ENCODE results near the gene CDX2. TPM values are rescaled to one million over a fixed set of nuclear protein-coding genes. Genes with fewer than 3 reads are reported as not detected.

Gene CDX2
- total RNA-seq, 4 donors from 2014 or later, result not detected

DNA sequence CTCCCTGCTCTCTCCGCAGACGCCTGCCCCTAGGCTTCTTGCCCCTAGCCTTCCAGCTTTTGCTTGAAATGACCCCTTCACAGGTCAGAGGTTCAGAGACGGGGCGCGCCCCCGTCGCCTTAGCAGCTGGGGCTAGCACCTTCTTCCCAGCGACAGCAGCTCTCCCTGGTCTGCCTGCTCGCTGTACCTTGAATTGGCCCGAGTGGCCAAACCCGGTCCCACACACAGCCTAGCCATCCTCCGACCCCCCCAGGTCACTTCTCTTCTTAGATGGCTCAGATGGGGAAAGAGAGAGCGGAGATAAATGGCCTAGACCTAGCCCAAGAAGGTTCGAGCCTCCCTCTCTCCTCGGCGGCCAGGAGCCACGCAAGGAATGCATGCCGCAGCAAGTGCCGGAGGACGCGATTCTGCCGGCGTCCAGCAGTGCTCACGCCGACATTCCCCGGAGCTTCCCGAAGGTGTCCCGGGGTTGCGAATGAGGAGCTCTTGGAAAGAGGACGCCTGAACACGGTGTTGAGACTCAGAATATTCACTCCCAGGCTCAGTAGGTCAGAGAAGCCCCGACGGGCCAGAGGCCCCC, 1.3 kb downstream of the CDX2 start:
- 2% methylated on average over 9 to 15 of the region's 33 CpGs for WGBS, 2 donors
- H3K4me3 ChIP-seq (replicated peaks in 1 of 3), result no peak overlapping the region

DNA sequence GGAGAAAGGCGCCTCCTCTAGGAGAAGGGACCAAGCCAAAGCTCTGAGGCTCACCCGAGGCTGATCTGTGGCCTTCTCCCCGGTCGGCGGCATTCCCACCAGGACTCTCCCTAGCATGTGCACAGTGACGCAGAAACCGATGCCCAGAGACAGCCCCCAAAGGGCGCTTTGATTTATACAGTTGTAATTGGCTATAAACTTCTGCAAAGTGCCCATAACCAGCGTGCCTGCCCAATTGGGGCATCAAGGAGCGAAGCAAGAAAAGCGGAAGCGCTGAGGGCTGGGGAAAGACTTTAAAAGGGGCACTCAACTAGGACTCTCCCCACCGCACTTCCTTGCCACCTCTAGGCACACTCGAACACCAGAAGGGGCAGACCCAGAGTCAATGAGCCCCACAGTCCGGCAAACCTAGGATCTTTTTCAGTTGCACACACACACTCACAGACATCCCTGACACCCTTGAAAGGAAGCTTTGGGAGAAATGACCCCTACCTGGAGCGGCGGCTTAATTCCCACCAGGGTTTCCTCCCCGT, 1.8 kb downstream of the CDX2 start:
- WGBS, 2 donors, result 6% methylated on average over 17 to 18 of the region's 18 CpGs
- Histone ChIP-seq H3K36me3 (no peaks in the 10 kb centered on the region), H3K9me3 (no peaks in the 10 kb centered on the region), H3K4me1 (peaks cover 0 to 21% of the 10 kb centered on the region in 2 donors), H3K27ac (no peak overlapping the region), H3K4me3 (replicated peaks in 1 of 3) (no peak overlapping the region), H3K27me3 (peaks cover 22% of the 10 kb centered on the region)
- no peak for DNase-seq
- intact Hi-C loops (cut with DNase I), result no loop called here
- TF ChIP-seq, protein P1, sequence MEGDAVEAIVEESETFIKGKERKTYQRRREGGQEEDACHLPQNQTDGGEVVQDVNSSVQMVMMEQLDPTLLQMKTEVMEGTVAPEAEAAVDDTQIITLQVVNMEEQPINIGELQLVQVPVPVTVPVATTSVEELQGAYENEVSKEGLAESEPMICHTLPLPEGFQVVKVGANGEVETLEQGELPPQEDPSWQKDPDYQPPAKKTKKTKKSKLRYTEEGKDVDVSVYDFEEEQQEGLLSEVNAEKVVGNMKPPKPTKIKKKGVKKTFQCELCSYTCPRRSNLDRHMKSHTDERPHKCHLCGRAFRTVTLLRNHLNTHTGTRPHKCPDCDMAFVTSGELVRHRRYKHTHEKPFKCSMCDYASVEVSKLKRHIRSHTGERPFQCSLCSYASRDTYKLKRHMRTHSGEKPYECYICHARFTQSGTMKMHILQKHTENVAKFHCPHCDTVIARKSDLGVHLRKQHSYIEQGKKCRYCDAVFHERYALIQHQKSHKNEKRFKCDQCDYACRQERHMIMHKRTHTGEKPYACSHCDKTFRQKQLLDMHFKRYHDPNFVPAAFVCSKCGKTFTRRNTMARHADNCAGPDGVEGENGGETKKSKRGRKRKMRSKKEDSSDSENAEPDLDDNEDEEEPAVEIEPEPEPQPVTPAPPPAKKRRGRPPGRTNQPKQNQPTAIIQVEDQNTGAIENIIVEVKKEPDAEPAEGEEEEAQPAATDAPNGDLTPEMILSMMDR (IDR thresholded peaks at IDR 0.05), result no peak
- TF ChIP-seq POLR2A (IDR thresholded peaks at IDR 0.05), result no peak

More for the DNA sequence above, 1.3 kb downstream of the CDX2 start:
- Histone ChIP-seq H3K36me3 (no peaks in the 10 kb centered on the region), H3K27me3 (peaks cover 22% of the 10 kb centered on the region), H3K9me3 (no peaks in the 10 kb centered on the region), H3K27ac (no peak overlapping the region), H3K4me1 (peaks cover 0 to 21% of the 10 kb centered on the region in 2 donors)
- no peak for DNase-seq
- TF ChIP-seq, protein P1 (IDR thresholded peaks at IDR 0.05), result no peak
- TF ChIP-seq POLR2A (IDR thresholded peaks at IDR 0.05), result no peak
- intact Hi-C loops (cut with DNase I), result no loop called here

DNA sequence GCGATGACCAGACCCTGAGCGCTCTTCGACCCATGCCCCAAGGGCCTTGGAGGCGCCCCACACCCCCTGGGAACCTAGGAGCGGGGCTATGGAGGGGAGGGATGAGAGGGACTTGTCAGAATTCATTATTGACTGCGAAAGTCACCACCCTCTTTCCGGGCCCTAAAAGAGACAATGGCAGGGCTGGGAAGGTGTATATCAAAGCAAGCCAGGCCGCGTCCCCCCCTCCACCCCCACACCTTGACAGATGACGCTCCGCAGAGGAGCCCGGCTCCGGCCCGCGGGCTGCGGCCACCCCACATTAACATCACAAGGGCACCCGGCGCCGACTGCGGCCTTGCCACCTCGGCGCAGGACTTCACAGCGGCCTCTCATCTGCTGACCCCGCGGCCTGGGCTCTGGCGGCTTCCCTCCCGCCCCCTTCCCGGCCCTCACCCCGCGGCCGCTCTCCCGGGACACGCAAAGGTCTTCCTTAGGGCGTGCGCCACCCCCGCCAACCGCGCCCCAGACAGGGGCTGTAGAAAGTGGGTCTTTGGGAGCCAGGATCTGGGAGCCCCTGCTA, 2.4 kb downstream of the CDX2 start:
- Histone ChIP-seq H3K27me3 (peaks cover 23% of the 10 kb centered on the region), H3K4me1 (peaks cover 0 to 21% of the 10 kb centered on the region in 2 donors), H3K27ac (no peak overlapping the region), H3K4me3 (replicated peaks in 1 of 3) (no peak overlapping the region), H3K36me3 (no peaks in the 10 kb centered on the region), H3K9me3 (no peaks in the 10 kb centered on the region)
- TF ChIP-seq POLR2A (IDR thresholded peaks at IDR 0.05), result no peak
- TF ChIP-seq, protein P1 (IDR thresholded peaks at IDR 0.05), result no peak
- DNase-seq, result no peak
- WGBS, 2 donors, result 0 to 1% methylated on average over 2 to 11 of the region's 38 CpGs
- intact Hi-C loops (cut with DNase I), result no loop called here

DNA sequence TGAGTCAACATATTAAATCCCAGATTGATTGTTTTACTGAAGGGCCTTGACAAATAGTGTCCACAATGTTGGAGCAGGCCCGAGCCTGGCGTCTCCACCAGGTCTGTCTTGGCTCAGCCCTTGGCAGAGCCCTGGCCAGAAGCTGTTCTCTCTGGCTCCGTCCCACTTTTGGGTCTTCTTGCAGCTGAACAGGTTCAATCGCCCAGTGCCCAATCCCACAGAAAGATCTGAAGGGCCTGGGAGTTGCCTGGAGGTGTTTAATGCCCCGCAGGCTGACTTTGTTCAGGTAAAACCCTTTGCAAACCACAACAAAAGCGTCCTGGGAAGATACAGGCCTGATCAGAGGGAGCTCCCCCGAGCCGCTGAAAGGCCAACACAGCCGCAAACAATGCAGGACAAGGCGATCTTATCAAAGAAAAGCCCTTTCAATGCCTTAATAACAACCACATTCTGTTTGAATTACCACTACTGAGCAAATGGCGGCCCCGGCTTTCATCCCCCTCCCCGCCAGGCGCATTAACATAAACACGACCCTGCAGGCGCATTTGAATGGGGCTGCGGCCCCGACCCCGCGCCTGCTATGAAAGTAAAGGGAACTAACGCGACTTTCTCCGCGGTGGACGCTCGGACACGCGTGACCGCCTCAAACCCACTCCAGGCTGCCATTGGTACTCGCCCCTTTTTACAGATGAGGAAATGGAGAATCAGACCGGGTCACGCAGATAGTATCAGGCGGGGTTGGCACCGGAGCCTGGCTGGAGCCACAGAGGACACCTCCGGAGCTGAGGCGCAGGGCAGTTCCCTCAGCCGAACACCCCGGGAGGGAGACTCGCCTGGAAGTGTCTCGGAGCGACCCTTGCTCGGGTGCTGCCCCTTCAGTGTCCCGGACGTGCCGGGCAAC, 3.1 kb downstream of the CDX2 start:
- Histone ChIP-seq H3K27me3 (peaks cover 30% of the 10 kb centered on the region), H3K4me1 (peaks cover 2 to 24% of the 10 kb centered on the region in 2 donors), H3K9me3 (no peaks in the 10 kb centered on the region), H3K36me3 (no peaks in the 10 kb centered on the region), H3K4me3 (replicated peaks in 1 of 3) (no peak overlapping the region), H3K27ac (no peak overlapping the region)
- TF ChIP-seq POLR2A (IDR thresholded peaks at IDR 0.05), result no peak
- TF ChIP-seq, protein P1 (IDR thresholded peaks at IDR 0.05), result no peak
- 11 to 15% methylated on average over 31 to 32 of the region's 45 CpGs for WGBS, 2 donors
- intact Hi-C loops (cut with DNase I), result no loop called here
- no peak for DNase-seq

Data from thyroid gland (tissue), 4 donors.